Stimulated activated CD8-positive, alpha-beta memory T cell treated with anti-CD3 and anti-CD28 coated beads, Interleukin-2, amount 100 ng/mL, for 1 hour (primary cell): ENCODE measurements around the gene PIK3CB.
A peak's percentile ranks its signal among the peaks of the same experiment; 100 is the strongest.
"Not testable (repeated sequence)": the region's sequence is repeated elsewhere in the genome, so short reads cannot be mapped to it uniquely, and the experiment has no call there.

ENCODE experiments used
- DNase-seq, 2 donors: peaks; one replicate each; pipeline ENCODE4 v3.0.0-alpha.2; 2020; ENCODE audit warnings: low read depth in 2 of 2

The PIK3CB gene

DNA sequence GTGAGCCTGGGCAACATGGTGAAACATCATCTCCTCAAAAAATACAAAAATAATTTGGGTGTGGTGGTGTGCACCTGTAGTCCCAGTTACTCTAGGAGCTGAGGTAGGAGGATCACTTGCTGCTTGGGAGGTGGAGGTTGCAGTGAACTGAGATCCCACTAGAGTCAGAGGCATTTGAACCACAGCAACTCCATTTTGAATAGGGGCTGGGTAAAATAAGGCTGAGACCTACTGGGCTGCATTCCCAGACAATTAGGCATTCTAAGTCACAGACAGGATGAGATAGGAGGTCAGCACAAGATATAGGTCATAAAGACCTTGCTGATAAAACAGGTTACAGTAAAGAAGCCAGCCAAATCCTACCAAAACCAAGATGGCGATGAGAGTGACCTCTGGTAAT is 12.1 kb upstream of the PIK3CB start:
- DNase-seq, result not testable (repeated sequence)

DNA sequence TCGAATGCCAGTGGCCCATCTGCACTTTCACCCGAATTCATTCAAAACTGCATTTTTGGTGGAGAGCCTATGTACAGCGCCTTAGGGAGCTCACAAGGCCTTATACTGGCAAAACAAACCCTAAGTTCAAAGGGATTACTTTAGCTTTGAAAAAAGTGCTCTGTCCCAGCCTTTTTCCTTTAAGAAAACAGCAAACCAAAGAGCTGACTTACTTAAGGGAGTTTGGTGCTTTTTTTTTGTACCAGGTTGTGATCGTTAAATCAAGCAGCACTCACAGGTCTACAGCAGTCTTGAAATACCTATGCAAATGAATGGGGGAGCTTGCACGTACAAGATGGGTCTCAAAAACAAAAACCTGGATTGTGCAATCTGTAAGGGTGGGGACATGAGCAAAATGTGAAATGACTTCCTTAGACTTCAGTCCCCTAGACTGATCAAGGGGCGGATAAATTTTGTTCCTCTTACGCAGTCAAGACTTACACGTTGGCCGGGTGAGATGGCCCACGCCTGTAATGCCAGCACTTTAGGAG is 11.6 kb upstream of the PIK3CB start:
- no peak for DNase-seq

DNA sequence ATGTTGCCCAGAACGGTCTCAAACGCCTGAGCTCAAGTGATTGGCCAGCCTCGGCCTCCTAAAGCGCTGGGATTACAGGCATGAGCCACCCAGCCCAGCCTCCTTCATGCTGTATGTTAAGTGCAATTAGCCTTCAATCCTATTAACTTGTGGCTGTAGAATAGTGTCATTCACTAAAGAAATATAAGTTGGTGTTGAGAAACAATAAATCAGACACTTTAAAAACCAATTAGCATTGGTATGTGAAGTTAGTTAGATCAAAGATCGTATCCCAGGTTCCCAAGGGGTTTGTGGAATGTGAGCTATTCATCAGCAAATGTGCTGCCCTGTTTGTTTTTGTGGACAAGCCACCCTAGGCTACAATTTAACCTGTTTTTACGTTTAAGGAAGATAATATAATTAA is 11.0 kb upstream of the PIK3CB start:
- DNase-seq, result no peak

- DNase-seq, result no peak
These were observed 10.5 kb upstream of the PIK3CB start for GRCh38 chr3:138845181-138845601.

DNA sequence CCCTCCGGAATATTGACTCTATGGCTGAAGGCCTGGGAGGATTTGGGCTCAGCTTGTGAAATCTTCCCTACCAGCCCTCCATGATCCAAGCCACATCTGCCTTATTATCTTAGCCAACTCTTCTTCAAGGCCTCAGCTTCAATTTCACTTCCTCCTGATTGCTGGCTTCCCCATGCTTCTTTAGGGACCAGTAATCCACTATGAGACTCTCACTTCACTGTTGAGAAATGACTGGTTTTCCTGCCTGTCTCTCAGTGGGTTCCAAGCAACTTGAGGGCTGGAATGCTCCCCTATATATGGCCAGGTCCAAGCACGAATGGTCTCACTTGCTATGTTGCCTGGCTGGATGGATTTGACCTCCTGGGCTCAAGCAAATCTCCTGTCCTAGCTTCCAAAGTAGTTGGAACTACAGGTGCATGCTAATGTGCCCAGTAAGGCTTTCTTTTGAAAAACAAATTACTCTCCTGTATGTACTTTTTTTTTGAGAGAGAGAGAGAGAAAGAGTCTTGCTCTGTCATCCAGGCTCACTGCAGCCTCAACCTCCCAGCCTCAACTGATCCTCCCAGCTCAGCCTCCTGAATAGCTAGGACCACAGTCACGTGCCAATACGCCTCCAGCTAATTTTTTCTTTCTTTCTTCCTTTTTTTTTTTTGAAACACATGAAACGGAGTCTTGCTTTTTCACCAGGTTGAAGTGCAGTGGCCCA is 7.9 kb upstream of the PIK3CB start:
- DNase-seq, result no peak

DNA sequence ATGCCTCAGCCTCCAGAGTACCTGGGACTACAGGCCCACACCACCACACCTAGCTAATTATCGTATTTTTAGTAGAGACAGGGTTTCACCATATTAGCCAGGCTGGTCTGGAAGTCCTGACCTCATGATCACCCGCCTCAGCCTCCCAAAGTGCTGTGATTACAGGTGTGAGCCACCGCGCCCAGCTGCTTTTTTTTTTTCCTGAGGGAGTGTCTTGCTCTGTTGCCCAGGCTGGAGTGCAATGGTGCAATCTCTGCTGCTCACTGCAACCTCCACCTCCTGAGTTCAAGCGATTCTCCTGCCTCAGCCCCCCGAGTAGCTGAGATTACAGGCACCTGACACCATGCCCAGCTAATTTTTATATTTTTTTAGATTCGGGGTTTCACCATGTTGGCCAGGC is 3.7 kb upstream of the PIK3CB start:
- not testable (repeated sequence) for DNase-seq

DNA sequence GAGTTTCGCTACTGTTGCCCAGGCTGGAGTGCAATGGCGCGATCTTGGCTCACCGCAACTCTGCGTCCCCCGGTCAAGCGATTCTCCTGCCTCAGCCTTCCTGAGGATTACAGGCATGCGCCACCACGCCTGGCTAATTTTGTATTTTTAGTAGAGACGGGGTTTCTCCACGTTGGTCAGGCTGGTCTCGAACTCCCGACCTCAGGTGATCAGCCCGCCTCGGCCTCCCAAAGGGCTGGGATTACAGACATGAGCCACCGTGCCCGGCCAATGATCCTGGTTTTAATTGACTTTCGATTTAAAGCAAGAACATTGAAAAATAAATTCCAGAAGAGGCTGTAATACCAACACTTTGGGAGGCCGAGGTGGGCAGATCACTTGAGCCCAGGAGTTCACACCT is 1.1 kb upstream of the PIK3CB start:
- not testable (repeated sequence) for DNase-seq

DNA sequence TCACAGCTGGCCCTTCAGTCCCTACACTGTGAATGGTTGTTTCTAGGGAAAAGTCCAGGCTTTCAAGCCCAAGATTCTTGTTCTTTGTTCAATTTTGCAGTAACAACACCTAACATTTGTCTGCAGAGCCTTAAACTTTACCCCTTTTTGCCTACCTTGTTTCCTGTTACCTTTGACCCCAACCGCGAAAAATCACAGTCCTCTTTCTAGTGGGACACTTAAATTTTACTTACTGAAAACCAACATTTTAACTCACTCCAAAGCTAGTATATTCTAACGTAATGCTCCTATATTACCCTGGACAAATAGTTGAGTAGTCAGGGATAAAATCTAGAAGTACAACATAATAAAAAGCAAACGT is 649 bp upstream of the PIK3CB start:
- no peak for DNase-seq

DNA sequence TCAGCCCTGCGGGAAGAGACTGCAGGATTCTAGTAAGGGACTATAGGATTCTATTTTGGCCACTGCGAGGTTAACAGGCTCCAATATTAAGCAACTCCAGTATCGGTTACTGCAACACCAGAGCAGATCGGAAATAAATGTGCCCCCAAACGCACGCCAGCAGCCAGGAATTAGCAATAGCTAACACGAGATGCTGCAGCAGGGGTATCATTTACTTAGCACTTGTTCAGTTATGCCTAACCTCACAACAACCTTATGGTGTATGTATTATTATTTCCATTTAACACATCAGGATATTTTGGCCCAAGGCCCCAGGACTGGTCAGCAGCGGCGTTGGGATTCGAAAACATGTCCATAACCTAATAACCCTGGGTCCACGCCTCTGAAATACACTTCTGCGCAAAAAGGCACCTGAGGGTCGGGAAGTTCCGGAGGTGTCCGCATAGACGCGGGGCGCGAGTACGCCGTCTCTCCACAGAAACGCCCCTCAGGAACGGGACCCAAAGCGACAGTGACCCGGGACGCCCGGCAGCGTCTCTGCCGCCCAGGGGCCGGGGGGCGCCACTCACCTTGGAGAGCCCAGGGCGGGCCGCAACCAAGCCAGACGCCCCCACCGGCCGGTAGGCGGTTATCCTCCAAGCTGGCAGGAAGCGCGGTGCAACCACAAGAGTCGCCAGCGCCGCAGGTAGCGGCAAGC is 681 bp downstream of the PIK3CB start:
- peak; percentile 21 to 24 for DNase-seq

- DNase-seq, result not testable (repeated sequence)
These were observed 2.2 kb downstream of the PIK3CB start for GRCh38 chr3:138832473-138833057.

DNA sequence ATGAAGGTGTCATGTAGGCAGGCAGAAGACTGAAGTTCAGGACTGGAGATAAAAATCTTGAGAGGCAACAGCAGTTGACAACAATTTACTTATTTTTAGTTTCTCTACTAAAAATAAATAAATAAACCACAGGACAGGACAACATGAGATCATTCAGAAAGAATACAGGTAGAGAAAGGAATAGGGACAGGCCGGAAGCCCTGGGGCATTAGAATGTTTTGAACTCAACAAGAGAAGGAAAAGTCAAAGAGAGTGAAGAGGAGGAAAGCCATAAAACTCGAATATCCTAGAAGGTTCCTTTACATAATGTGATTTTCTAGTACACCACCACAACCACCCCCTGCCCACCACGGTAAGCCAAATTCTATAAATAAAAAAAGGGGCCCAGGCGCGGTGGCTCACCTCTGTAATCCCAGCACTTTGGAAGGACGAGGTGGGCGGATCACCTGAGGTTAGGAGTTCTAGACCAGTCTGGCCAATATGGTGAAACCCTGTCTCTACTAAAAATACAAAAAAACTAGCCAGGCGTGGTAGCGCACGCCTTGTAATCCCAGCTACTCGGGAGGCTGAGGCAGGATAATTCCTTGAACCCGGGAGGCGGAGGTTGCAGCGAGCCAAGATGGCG is 4.7 kb downstream of the PIK3CB start:
- DNase-seq, result no peak

GRCh38 chr3:138829097-138829496 is 5.6 kb downstream of the PIK3CB start:
- DNase-seq, result no peak

DNA sequence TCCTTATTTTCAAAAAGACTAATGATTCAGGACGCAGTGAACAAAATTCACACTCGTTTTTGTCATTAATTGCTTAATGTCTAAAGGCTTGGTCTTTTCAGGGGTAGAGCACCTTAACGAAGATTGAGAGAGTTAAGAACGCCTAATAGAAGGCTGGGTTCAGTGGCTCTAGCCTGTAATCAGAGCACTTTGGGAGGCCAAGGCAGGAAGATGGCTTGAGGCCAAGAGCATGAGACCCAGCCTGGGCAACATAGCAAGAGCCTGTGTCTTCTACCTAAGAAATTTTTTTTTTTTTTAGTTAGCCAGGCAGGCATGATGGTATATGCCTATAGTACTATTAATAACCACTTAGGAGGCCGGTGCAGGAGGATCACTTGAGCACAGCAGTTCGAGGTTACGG is 7.5 kb downstream of the PIK3CB start:
- DNase-seq, result no peak

- DNase-seq, result no peak
These were observed 9.4 kb downstream of the PIK3CB start for GRCh38 chr3:138825336-138825735.

DNA sequence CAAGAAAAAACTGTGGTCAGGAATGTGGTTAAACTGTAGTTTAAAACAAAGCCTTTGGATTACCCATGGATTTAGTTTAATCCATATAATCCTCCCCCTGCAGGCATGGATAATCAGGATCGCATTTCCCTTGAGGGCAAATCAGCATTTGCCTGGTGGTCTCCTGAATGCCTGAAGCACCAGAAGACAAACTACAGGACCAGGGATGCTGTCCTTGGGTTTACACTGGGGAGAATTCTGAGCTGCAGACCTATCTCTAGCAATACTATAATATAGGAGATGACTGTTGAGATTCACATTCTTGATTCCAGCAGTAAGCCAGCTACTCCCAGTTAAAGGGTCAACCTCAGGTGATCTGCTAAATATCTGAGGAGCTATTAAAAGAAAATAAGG is 10.6 kb downstream of the PIK3CB start:
- DNase-seq, result no peak

DNA sequence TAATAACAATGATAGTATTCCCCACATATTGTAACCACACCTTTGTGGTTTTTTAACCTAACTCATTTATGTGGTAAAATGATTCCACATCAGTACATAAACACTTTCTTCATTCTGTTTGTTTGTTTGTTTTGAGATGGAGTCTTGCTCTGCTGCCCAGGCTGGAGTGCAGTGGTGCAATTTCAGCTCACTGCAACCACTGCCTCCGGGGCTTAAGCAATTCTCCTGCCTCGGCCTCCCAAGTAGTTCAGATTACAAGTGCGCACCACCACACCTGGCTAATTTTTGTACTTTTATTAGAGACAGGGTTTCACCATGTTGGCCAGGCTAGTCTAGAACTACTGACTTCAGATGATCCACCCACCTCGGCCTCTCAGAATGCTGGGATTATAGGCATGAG is 14.3 kb downstream of the PIK3CB start:
- DNase-seq, result not testable (repeated sequence)

GRCh38 chr3:138818185-138818860 is 16.4 kb downstream of the PIK3CB start:
- no peak for DNase-seq

DNA sequence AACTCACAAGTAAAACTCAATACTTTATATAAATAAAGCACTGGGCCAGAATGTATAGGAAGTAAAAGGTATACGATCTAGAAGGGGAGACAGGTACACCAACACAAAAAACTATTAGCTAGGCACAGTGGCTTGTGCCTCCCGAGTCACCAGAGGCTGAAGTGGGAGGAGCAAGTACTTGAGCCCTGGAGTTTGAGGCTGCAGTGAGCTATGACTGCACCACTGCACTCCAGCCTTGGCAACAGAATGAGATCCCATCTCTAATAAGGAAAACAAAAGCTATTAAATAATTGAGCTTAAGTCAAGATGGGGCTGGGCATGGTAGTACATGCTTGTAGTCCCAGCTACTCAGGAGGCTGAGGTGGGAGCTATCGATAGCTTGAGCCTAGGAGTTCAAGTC is 17.0 kb downstream of the PIK3CB start:
- no peak for DNase-seq

DNA sequence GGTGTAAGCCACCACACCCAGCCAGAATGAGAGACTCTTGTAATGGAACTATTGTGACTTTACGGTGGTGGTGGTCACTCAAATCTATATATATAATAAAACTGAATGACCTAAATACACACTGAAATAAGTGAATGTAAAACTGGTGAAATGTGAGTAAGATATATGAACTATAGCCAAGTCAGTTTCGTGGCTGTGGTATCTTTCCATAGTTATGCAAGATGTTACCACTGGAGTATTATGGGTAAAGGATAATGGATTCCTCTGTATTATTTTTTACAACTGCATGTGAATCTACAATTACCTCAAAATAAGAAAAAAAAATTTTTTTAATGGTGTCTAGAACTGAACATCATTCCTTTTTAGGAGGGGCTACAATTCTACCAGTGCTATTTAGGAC is 21.9 kb downstream of the PIK3CB start:
- DNase-seq, result no peak

- DNase-seq, result no peak
These were observed 25.1 kb downstream of the PIK3CB start for GRCh38 chr3:138809500-138810256.

DNA sequence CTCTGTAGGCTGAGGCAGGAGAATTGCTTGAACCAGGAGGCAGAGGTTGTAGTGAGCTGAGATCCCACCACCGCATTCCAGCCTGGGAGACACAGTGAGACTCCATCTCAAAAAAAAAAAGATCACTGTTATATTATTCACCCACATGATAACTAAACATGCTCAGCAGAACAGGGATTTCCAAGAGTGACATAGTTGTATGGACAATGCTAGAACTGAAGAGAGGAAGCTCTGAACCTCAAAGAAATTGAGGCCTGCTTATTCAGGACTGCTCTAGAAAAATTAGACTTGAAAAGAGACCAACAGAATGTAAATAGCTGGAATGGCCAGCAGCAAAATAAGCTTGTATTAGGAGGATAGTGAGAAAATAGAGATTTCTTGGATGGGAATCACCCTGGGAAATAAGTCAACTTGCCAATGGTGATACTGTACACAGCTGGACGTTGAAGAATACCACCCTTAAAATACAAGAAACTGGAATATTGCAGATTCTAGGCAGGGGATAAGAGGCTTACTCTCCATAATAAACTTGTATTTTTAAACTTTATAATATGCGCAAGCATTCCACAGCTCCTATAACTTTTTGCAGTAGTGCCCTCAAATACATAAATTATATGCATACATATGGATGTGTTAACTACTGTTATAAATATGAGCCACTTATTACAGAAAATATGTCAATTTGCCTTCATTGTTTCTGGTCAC is 28.2 kb downstream of the PIK3CB start:
- no peak for DNase-seq
